ENCODE measurements around the gene RPTOR. TPM values are rescaled to one million over a fixed set of nuclear protein-coding genes. Genes with fewer than 3 reads are reported as not detected.
"Not testable (repeated sequence)": the region's sequence is repeated elsewhere in the genome, so short reads cannot be mapped to it uniquely, and the experiment has no call there.

RPTOR gene
- total and polyA plus RNA-seq, 2 donors, result 8.1 to 10.3 TPM

DNA sequence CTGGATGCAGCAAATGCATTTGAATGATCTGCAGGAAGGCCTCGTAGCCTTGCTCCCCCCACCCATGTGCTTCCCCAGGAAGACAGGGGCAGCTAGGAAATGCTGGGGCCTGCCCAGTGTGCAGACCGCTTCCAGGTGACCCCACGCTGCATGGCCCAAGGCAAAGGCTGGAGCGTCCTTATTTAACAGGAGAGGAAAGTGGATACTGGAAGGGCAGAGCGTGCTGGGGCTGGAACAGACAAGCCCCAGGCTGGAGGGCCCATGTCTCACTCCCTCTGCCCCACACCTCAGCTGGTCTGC is 42.1 kb upstream of the RPTOR start:
- WGBS, result 82% methylated on average over 5 of the region's 5 CpGs
- peaks cover 3 to 60% of the 10 kb centered on the region in 2 donors for H3K27me3 ChIP-seq (ENCODE audit: control insufficient read depth in 2 of 2, insufficient read depth in 1 of 2, low read length in 1 of 2)
- H3K4me1 ChIP-seq (ENCODE audit: control insufficient read depth in 2 of 2, insufficient read depth in 2 of 2, low read length in 2 of 2), result peaks cover 0 to 15% of the 10 kb centered on the region in 2 donors
- DNase-seq (ENCODE audit: low read depth in 6 of 9, low spot score in 9 of 9), result no peak
- no peak overlapping the region for H3K27ac ChIP-seq (ENCODE audit: low read depth in 1 of 2, low read length in 1 of 2)
- H3K9me3 ChIP-seq (ENCODE audit: control insufficient read depth in 2 of 2, insufficient read depth in 1 of 2, low read length in 1 of 2), result no peaks in the 10 kb centered on the region
- H3K36me3 ChIP-seq (ENCODE audit: control insufficient read depth in 2 of 2, insufficient read depth in 2 of 2, low read length in 1 of 2), result no peaks in the 10 kb centered on the region
- H3K4me3 ChIP-seq (ENCODE audit: low read length in 2 of 2), result no peak overlapping the region

GRCh38 chr17:80503031-80503430 is 41.6 kb upstream of the RPTOR start:
- Histone ChIP-seq H3K36me3 (ENCODE audit: control insufficient read depth in 2 of 2, insufficient read depth in 2 of 2, low read length in 1 of 2) (no peaks in the 10 kb centered on the region), H3K27ac (ENCODE audit: low read depth in 1 of 2, low read length in 1 of 2) (peak overlapping the region in 1 of 2 donors; percentile 12), H3K27me3 (ENCODE audit: control insufficient read depth in 2 of 2, insufficient read depth in 1 of 2, low read length in 1 of 2) (peaks cover 3 to 55% of the 10 kb centered on the region in 2 donors), H3K4me3 (ENCODE audit: low read length in 2 of 2) (no peak overlapping the region), H3K4me1 (ENCODE audit: control insufficient read depth in 2 of 2, insufficient read depth in 2 of 2, low read length in 2 of 2) (peaks cover 0 to 15% of the 10 kb centered on the region in 2 donors), H3K9me3 (ENCODE audit: control insufficient read depth in 2 of 2, insufficient read depth in 1 of 2, low read length in 1 of 2) (no peaks in the 10 kb centered on the region)
- no peak for DNase-seq (ENCODE audit: low read depth in 6 of 9, low spot score in 9 of 9)
- WGBS, result 88% methylated on average over 2 of the region's 2 CpGs

DNA sequence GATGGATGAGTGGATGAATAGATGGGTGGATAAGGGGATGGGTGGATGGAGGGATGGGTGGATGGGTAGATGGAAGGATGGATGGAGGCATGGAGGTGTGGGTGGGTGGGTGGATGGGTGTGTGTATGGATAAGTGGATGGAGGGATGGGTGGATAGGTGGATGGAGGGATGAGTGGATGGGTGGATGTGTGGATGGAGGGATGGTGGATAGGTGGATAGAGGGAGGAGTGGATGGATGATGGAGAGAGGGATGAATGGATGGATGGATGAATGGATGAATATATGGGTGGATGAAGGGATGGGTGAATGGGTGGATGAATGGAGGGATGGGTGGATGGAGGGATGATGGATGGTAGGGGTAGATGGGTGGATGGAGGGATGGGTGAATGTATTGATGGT is 40.7 kb upstream of the RPTOR start:
- Histone ChIP-seq H3K4me1 (ENCODE audit: control insufficient read depth in 2 of 2, insufficient read depth in 2 of 2, low read length in 2 of 2) (peaks cover 0 to 11% of the 10 kb centered on the region in 2 donors), H3K9me3 (ENCODE audit: control insufficient read depth in 2 of 2, insufficient read depth in 1 of 2, low read length in 1 of 2) (no peaks in the 10 kb centered on the region), H3K27ac (ENCODE audit: low read depth in 1 of 2, low read length in 1 of 2) (no peak overlapping the region), H3K4me3 (ENCODE audit: low read length in 2 of 2) (no peak overlapping the region), H3K27me3 (ENCODE audit: control insufficient read depth in 2 of 2, insufficient read depth in 1 of 2, low read length in 1 of 2) (peaks cover 3 to 47% of the 10 kb centered on the region in 2 donors), H3K36me3 (ENCODE audit: control insufficient read depth in 2 of 2, insufficient read depth in 2 of 2, low read length in 1 of 2) (no peaks in the 10 kb centered on the region)
- no peak for DNase-seq (ENCODE audit: low read depth in 6 of 9, low spot score in 9 of 9)

DNA sequence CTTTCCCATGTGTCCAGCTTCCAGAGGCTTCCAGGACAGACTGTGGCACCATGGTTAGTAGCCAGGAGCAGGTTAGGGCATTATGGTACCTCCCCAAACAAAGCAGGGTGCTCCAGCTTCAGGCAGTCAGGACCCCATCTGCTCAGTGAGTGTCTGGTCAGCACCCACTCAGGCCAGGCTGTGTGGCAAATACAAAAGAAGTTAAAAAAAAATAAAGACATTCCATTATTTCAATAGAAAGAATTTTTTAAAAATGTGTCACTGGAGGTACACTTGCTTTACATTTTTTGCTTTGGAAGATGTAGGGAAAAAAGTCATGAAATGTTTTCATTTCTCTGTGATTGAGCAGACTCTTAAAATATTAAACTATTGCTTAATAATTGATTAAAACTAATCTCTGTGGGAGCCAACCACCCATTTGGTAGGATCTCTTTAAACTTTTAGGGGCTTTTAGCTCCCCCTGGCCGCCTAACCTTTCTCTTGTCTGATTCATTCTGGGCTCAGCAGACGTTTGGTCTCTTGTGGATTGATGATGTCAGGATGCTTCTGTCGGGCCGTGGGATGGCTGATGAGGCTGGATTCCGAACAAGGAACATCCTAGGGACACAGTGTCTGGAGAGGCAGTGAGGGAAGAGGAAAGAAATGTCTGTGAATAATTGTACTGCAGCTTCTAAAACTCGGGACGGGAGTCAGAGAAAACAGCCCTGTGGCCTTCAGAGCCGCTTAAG is 39.8 kb upstream of the RPTOR start:
- Histone ChIP-seq H3K36me3 (ENCODE audit: control insufficient read depth in 2 of 2, insufficient read depth in 2 of 2, low read length in 1 of 2) (no peaks in the 10 kb centered on the region), H3K27ac (ENCODE audit: low read depth in 1 of 2, low read length in 1 of 2) (no peak overlapping the region), H3K4me1 (ENCODE audit: control insufficient read depth in 2 of 2, insufficient read depth in 2 of 2, low read length in 2 of 2) (peaks cover 0 to 11% of the 10 kb centered on the region in 2 donors), H3K4me3 (ENCODE audit: low read length in 2 of 2) (no peak overlapping the region), H3K9me3 (ENCODE audit: control insufficient read depth in 2 of 2, insufficient read depth in 1 of 2, low read length in 1 of 2) (no peaks in the 10 kb centered on the region), H3K27me3 (ENCODE audit: control insufficient read depth in 2 of 2, insufficient read depth in 1 of 2, low read length in 1 of 2) (peaks cover 0 to 42% of the 10 kb centered on the region in 2 donors)
- no peak for DNase-seq (ENCODE audit: low read depth in 6 of 9, low spot score in 9 of 9)
- 50% methylated on average over 8 of the region's 8 CpGs for WGBS

- peaks cover 0 to 43% of the 10 kb centered on the region in 2 donors for H3K27me3 ChIP-seq (ENCODE audit: control insufficient read depth in 2 of 2, insufficient read depth in 1 of 2, low read length in 1 of 2)
- 40% methylated on average over 4 of the region's 4 CpGs for WGBS
- not testable (repeated sequence) for H3K4me1 ChIP-seq (ENCODE audit: control insufficient read depth in 2 of 2, insufficient read depth in 2 of 2, low read length in 2 of 2); DNase-seq (ENCODE audit: low read depth in 6 of 9, low spot score in 9 of 9); H3K27ac ChIP-seq (ENCODE audit: low read depth in 1 of 2, low read length in 1 of 2); H3K36me3 ChIP-seq (ENCODE audit: control insufficient read depth in 2 of 2, insufficient read depth in 2 of 2, low read length in 1 of 2); H3K4me3 ChIP-seq (ENCODE audit: low read length in 2 of 2); H3K9me3 ChIP-seq (ENCODE audit: control insufficient read depth in 2 of 2, insufficient read depth in 1 of 2, low read length in 1 of 2)
Observed at GRCh38 chr17:80507177-80507576, 37.5 kb upstream of the RPTOR start.

DNA sequence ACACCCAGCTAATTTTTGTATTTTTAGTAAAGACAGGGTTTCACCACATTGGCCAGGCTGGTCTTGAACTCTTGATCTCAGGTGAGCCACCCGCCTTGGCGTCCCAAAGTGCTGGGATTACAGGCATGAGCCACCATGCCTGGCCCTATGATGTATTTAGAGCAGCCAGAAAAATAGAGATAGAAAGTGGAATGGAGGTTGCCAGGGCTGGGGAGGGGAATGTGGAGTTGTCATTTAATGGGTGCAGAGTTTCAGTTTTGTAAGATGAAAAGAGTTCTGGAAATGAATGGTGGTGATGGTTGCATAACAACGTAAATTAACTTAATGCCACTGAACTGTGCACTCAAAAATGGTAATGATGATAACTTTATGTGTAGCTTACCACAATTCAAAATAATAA is 36.7 kb upstream of the RPTOR start:
- H3K4me3 ChIP-seq (ENCODE audit: low read length in 2 of 2), result no peak overlapping the region
- peaks cover 0 to 44% of the 10 kb centered on the region in 2 donors for H3K27me3 ChIP-seq (ENCODE audit: control insufficient read depth in 2 of 2, insufficient read depth in 1 of 2, low read length in 1 of 2)
- H3K27ac ChIP-seq (ENCODE audit: low read depth in 1 of 2, low read length in 1 of 2), result no peak overlapping the region
- DNase-seq (ENCODE audit: low read depth in 6 of 9, low spot score in 9 of 9), result no peak
- H3K4me1 ChIP-seq (ENCODE audit: control insufficient read depth in 2 of 2, insufficient read depth in 2 of 2, low read length in 2 of 2), result no peaks in the 10 kb centered on the region
- WGBS, result 93% methylated on average over 3 of the region's 3 CpGs
- H3K9me3 ChIP-seq (ENCODE audit: control insufficient read depth in 2 of 2, insufficient read depth in 1 of 2, low read length in 1 of 2), result no peaks in the 10 kb centered on the region
- H3K36me3 ChIP-seq (ENCODE audit: control insufficient read depth in 2 of 2, insufficient read depth in 2 of 2, low read length in 1 of 2), result no peaks in the 10 kb centered on the region

DNA sequence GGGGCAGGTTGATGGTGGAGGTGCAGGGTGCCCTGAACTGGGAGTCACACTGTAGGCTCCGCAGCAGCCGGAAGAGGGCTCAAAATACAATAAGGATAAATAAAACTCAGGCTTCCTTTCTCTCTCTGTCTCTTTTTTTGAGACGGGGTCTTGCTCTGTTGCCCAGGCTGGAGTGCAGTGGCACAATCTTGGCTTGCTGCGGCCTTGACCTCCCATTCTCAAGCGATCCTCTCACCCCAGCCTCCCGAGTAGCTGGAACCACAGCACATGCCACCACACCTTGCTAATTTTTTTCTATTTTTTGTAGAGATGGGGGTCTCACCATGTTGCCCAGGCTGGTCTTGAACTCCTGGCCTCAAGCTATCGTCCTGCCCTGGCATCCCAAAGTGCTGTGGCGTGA is 35.3 kb upstream of the RPTOR start:
- peaks cover 0 to 54% of the 10 kb centered on the region in 2 donors for H3K27me3 ChIP-seq (ENCODE audit: control insufficient read depth in 2 of 2, insufficient read depth in 1 of 2, low read length in 1 of 2)
- H3K4me1 ChIP-seq (ENCODE audit: control insufficient read depth in 2 of 2, insufficient read depth in 2 of 2, low read length in 2 of 2), result no peaks in the 10 kb centered on the region
- no peak overlapping the region for H3K27ac ChIP-seq (ENCODE audit: low read depth in 1 of 2, low read length in 1 of 2)
- H3K36me3 ChIP-seq (ENCODE audit: control insufficient read depth in 2 of 2, insufficient read depth in 2 of 2, low read length in 1 of 2), result no peaks in the 10 kb centered on the region
- no peak for DNase-seq (ENCODE audit: low read depth in 6 of 9, low spot score in 9 of 9)
- H3K9me3 ChIP-seq (ENCODE audit: control insufficient read depth in 2 of 2, insufficient read depth in 1 of 2, low read length in 1 of 2), result peaks cover 0 to 3% of the 10 kb centered on the region in 2 donors
- 78% methylated on average over 8 of the region's 8 CpGs for WGBS
- H3K4me3 ChIP-seq (ENCODE audit: low read length in 2 of 2), result no peak overlapping the region

GRCh38 chr17:80510132-80510531 is 34.5 kb upstream of the RPTOR start:
- no peak for DNase-seq (ENCODE audit: low read depth in 6 of 9, low spot score in 9 of 9)
- Histone ChIP-seq H3K9me3 (ENCODE audit: control insufficient read depth in 2 of 2, insufficient read depth in 1 of 2, low read length in 1 of 2) (peaks cover 0 to 3% of the 10 kb centered on the region in 2 donors), H3K4me3 (ENCODE audit: low read length in 2 of 2) (no peak overlapping the region), H3K27me3 (ENCODE audit: control insufficient read depth in 2 of 2, insufficient read depth in 1 of 2, low read length in 1 of 2) (peaks cover 0 to 47% of the 10 kb centered on the region in 2 donors), H3K4me1 (ENCODE audit: control insufficient read depth in 2 of 2, insufficient read depth in 2 of 2, low read length in 2 of 2) (no peaks in the 10 kb centered on the region), H3K36me3 (ENCODE audit: control insufficient read depth in 2 of 2, insufficient read depth in 2 of 2, low read length in 1 of 2) (no peaks in the 10 kb centered on the region), H3K27ac (ENCODE audit: low read depth in 1 of 2, low read length in 1 of 2) (no peak overlapping the region)
- WGBS, result 88% methylated on average over 14 of the region's 14 CpGs

DNA sequence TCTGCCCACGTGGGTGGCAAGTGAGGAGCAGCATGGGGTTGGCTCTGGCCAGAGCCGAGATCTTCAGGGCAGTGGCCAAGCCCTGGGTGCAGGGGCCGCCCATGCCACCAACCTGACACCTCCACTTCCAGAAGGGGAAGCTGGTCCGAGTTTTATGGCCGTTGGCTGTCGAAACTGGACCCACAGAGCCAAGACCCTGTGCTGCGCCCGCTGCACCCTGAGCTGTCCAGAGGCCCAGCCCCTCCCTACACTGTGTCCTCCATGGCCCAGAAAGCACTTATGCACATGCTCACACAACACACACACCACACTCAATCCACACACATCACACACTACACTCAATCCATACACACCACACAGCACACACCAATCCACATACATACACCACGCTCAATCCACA is 33.9 kb upstream of the RPTOR start:
- H3K4me3 ChIP-seq (ENCODE audit: low read length in 2 of 2), result no peak overlapping the region
- DNase-seq (ENCODE audit: low read depth in 6 of 9, low spot score in 9 of 9), result no peak
- peaks cover 0 to 3% of the 10 kb centered on the region in 2 donors for H3K9me3 ChIP-seq (ENCODE audit: control insufficient read depth in 2 of 2, insufficient read depth in 1 of 2, low read length in 1 of 2)
- no peaks in the 10 kb centered on the region for H3K36me3 ChIP-seq (ENCODE audit: control insufficient read depth in 2 of 2, insufficient read depth in 2 of 2, low read length in 1 of 2)
- no peak overlapping the region for H3K27ac ChIP-seq (ENCODE audit: low read depth in 1 of 2, low read length in 1 of 2)
- peaks cover 0 to 45% of the 10 kb centered on the region in 2 donors for H3K27me3 ChIP-seq (ENCODE audit: control insufficient read depth in 2 of 2, insufficient read depth in 1 of 2, low read length in 1 of 2)
- H3K4me1 ChIP-seq (ENCODE audit: control insufficient read depth in 2 of 2, insufficient read depth in 2 of 2, low read length in 2 of 2), result no peaks in the 10 kb centered on the region
- WGBS, result 81% methylated on average over 9 of the region's 9 CpGs

Data from thymus (tissue), 11 donors.